Activated CD4-positive, alpha-beta T cell treated with anti-CD3 and anti-CD28 coated beads, Interleukin-2, Interleukin-4, amounts not matched to agents 100 ng/mL and 50 ng/mL, durations not matched to agents 16 hours and 8 hours (primary cell): Measurements from ENCODE around the gene CP.
A peak's percentile ranks its signal among the peaks of the same experiment; 100 is the strongest.

Experiments
- DNase-seq: peaks from one replicate; pipeline ENCODE4 v3.0.0-alpha.2; 2020; ENCODE audit warnings: low spot score

The CP gene

GRCh38 chr3:149186219-149186618, 35.4 kb downstream of the CP start:
- no peak for DNase-seq

- DNase-seq: no peak
Measured at GRCh38 chr3:149181182-149181581, 40.4 kb downstream of the CP start.

GRCh38 chr3:149180057-149180573, 41.5 kb downstream of the CP start:
- DNase-seq: no peak

- DNase-seq: no peak
Measured at GRCh38 chr3:149179220-149179619, 42.4 kb downstream of the CP start.

- DNase-seq: no peak
Measured at GRCh38 chr3:149177122-149177521, 44.5 kb downstream of the CP start.

GRCh38 chr3:149174901-149175300, 46.7 kb downstream of the CP start:
- peak; percentile 50 for DNase-seq

- no peak for DNase-seq
Measured at GRCh38 chr3:149170672-149171071, 51.0 kb downstream of the CP start.

GRCh38 chr3:149167898-149168297, 53.7 kb downstream of the CP start:
- no peak for DNase-seq

GRCh38 chr3:149163066-149163465, 58.6 kb downstream of the CP start:
- DNase-seq: no peak

- no peak for DNase-seq
Measured at GRCh38 chr3:149162007-149162406, 59.6 kb downstream of the CP start.

- DNase-seq: no peak
Measured at GRCh38 chr3:149160754-149161300, 60.8 kb downstream of the CP start.

GRCh38 chr3:149153402-149153801, 68.2 kb downstream of the CP start:
- no peak for DNase-seq

- peak; percentile 57 for DNase-seq
Measured at GRCh38 chr3:149152420-149152819, 69.2 kb downstream of the CP start.

GRCh38 chr3:149151843-149152242, 69.8 kb downstream of the CP start:
- DNase-seq: no peak

- DNase-seq: no peak
Measured at GRCh38 chr3:149150436-149150835, 71.2 kb downstream of the CP start.

- no peak for DNase-seq
Measured at GRCh38 chr3:149145974-149146373, 75.7 kb downstream of the CP start.

- DNase-seq: no peak
Measured at GRCh38 chr3:149145356-149145755, 76.3 kb downstream of the CP start.

GRCh38 chr3:149142682-149143081, 78.9 kb downstream of the CP start:
- no peak for DNase-seq

GRCh38 chr3:149134575-149134974, 87.1 kb downstream of the CP start:
- no peak for DNase-seq

- peak; percentile 34 for DNase-seq
Measured at GRCh38 chr3:149131589-149131988, 90.0 kb downstream of the CP start.

GRCh38 chr3:149129326-149130205, 92.1 kb downstream of the CP start, which contains the start of gene HPS3:
HPS3 (plus strand) TSS chr3:149129638; CDS start chr3:149129724, 86 bp downstream.
- peak; percentile 84 for DNase-seq

- DNase-seq: no peak
Measured at GRCh38 chr3:149128821-149129220, 92.8 kb downstream of the CP start.
